Parathyroid adenoma (tissue), 2 donors: ENCODE data around the gene STON2.
"Not testable (repeated sequence)": the region's sequence is repeated elsewhere in the genome, so short reads cannot be mapped to it uniquely, and the experiment has no call there.

Experiments used
- H2AFZ ChIP-seq: fragments of 300-600 bp; sonication (generic); one replicate; pipeline ENCODE4 v1.7.0; 2017; ENCODE audit warnings: antibody characterized with exemption, mild to moderate bottlenecking
- H3K27ac ChIP-seq: fragments of 300-600 bp; sonication (generic); one replicate; pipeline ENCODE4 v1.7.0; 2017
- H3K27me3 ChIP-seq: fragments of 300-600 bp; sonication (generic); one replicate; pipeline ENCODE4 v1.7.0; 2017; ENCODE audit warnings: low read length; ENCODE audit not compliant: control insufficient read depth, insufficient read depth
- H3K36me3 ChIP-seq: fragments of 300-600 bp; sonication (generic); one replicate; pipeline ENCODE4 v1.7.0; 2017; ENCODE audit warnings: low read length; ENCODE audit not compliant: control insufficient read depth, insufficient read depth
- H3K4me1 ChIP-seq: fragments of 300-600 bp; sonication (generic); one replicate; pipeline ENCODE4 v1.7.0; 2017; ENCODE audit warnings: control low read depth
- H3K4me2 ChIP-seq: fragments of 300-600 bp; sonication (generic); one replicate; pipeline ENCODE4 v1.7.0; 2017; ENCODE audit warnings: low read length
- H3K4me3 ChIP-seq: fragments of 300-600 bp; sonication (generic); one replicate; pipeline ENCODE4 v1.7.0; 2017; ENCODE audit warnings: low read depth, low read length
- H3K79me2 ChIP-seq: fragments of 300-600 bp; sonication (generic); one replicate; pipeline ENCODE4 v1.7.0; 2017; ENCODE audit warnings: control low read depth
- H3K9ac ChIP-seq: fragments of 300-600 bp; sonication (generic); one replicate; pipeline ENCODE4 v1.7.0; 2017; ENCODE audit warnings: mild to moderate bottlenecking
- H3K9me3 ChIP-seq: fragments of 300-600 bp; sonication (generic); one replicate; pipeline ENCODE4 v1.7.0; 2017; ENCODE audit warnings: low read length; ENCODE audit not compliant: control insufficient read depth
- CTCF ChIP-seq: fragments of 300-600 bp; sonication (generic); IDR thresholded peaks from one replicate; pipeline ENCODE4 v1.7.0; 2017; ENCODE audit warnings: antibody characterized with exemption, mild to moderate bottlenecking
- donor health status: primary hyperparathyroidism.

STON2 gene

GRCh38 chr14:81245771-81246170, 154.4 kb downstream of the STON2 start:
- Histone ChIP-seq H3K9me3 (no peaks in the 10 kb centered on the region), H3K79me2 (no peaks in the 10 kb centered on the region), H3K4me1 (no peaks in the 10 kb centered on the region), H3K4me3 (no peak overlapping the region), H3K36me3 (no peaks in the 10 kb centered on the region), H3K27ac (no peak overlapping the region), H2AFZ (no peak overlapping the region), H3K9ac (no peak overlapping the region), H3K4me2 (no peak overlapping the region), H3K27me3 (no peaks in the 10 kb centered on the region)
- no peak for TF ChIP-seq CTCF

- H3K27ac ChIP-seq, H3K9ac ChIP-seq, H3K9me3 ChIP-seq, H3K4me1 ChIP-seq, H2AFZ ChIP-seq, H3K27me3 ChIP-seq, H3K4me2 ChIP-seq, H3K36me3 ChIP-seq, H3K4me3 ChIP-seq, H3K79me2 ChIP-seq: not testable (repeated sequence)
Observed at GRCh38 chr14:81244431-81244830, 155.7 kb downstream of the STON2 start.

- Histone ChIP-seq H2AFZ (no peak overlapping the region), H3K9me3 (no peaks in the 10 kb centered on the region), H3K27me3 (no peaks in the 10 kb centered on the region), H3K36me3 (no peaks in the 10 kb centered on the region), H3K27ac (no peak overlapping the region), H3K4me1 (no peaks in the 10 kb centered on the region), H3K4me3 (no peak overlapping the region), H3K79me2 (no peaks in the 10 kb centered on the region), H3K9ac (no peak overlapping the region), H3K4me2 (no peak overlapping the region)
- TF ChIP-seq CTCF: no peak
Observed at GRCh38 chr14:81243499-81243898, 156.6 kb downstream of the STON2 start.

- H2AFZ ChIP-seq, H3K4me1 ChIP-seq, H3K4me2 ChIP-seq, H3K36me3 ChIP-seq, H3K4me3 ChIP-seq, H3K79me2 ChIP-seq, H3K9ac ChIP-seq, H3K27me3 ChIP-seq, H3K9me3 ChIP-seq, H3K27ac ChIP-seq: not testable (repeated sequence)
Observed at GRCh38 chr14:81236849-81237248, 163.3 kb downstream of the STON2 start.

GRCh38 chr14:81236138-81236537, 164.0 kb downstream of the STON2 start:
- Histone ChIP-seq H2AFZ (no peak overlapping the region), H3K9ac (no peak overlapping the region), H3K4me2 (no peak overlapping the region), H3K9me3 (no peaks in the 10 kb centered on the region), H3K4me1 (no peaks in the 10 kb centered on the region), H3K4me3 (no peak overlapping the region), H3K27me3 (no peaks in the 10 kb centered on the region), H3K36me3 (no peaks in the 10 kb centered on the region), H3K27ac (no peak overlapping the region), H3K79me2 (no peaks in the 10 kb centered on the region)
- no peak for TF ChIP-seq CTCF

GRCh38 chr14:81235096-81235495, 165.0 kb downstream of the STON2 start:
- no peak for TF ChIP-seq CTCF

More at GRCh38 chr14:81235096-81235495, 165.0 kb downstream of the STON2 start:
- Histone ChIP-seq H3K4me1 (no peaks in the 10 kb centered on the region), H3K4me3 (no peak overlapping the region), H3K9ac (no peak overlapping the region), H3K79me2 (no peaks in the 10 kb centered on the region), H2AFZ (peak overlapping the region; percentile 2), H3K27me3 (no peaks in the 10 kb centered on the region), H3K36me3 (no peaks in the 10 kb centered on the region), H3K27ac (no peak overlapping the region), H3K4me2 (no peak overlapping the region), H3K9me3 (no peaks in the 10 kb centered on the region)
